ENCODE measurements around the gene SDSL. TPM values are rescaled to one million over a fixed set of nuclear protein-coding genes. Genes with fewer than 3 reads are reported as not detected.
A peak's percentile ranks its signal among the peaks of the same experiment; 100 is the strongest.

The SDSL gene
- total RNA-seq, 6 experiments from 2014 or later, result 25.5 to 85.7 (median 32.3) TPM

DNA sequence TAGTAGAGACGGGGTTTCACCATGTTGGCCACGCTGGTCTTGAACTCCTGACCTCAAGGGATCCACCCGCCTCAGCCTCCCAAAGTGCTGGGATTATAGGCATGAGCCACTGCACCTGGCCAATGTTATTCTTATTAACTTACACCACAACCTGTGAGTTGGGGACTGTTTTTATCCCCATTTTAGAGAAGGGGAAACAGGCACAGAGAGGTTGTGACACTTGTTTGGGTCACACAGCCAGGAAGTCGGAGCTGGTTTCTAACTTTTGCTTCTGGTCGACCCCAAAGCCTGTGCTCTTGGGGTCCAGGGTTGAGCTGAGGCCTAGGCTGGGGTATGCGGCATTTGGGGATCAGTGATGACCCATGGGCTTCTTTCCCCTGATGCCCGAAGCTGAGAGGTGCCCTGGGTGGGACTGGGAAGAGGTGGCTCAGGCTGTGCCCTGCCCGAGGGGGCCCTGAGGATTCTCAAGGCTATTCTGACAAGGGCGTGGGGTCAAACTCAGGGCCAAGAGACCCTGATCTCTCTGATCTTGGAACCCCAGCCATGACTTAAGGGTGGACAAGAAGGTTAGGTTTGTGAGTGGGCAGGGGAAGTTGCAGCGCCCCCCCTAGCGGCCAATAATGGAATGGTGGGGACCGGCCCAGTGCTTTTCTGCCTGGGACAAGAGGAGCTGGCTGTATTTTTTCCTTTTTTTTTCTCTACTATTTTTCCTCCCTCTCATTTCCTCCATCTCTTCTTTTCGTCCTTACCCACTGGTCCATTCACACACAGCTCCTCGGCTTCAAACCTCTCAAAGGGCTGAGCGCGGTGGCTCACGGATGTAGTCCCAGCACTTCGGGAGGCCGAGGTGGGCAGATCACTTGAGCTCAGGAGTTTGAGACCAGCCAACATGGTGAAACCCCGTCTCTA is 3.0 kb downstream of the SDSL start:
- intact Hi-C loops (cut with DNase I), result loop anchor here in 1 of 2 donors (5.0 kb wide), 1 partner anchor 113 kb away; no protein-coding TSS in a partner anchor
- H3K27ac ChIP-seq, result no peak overlapping the region
- TF ChIP-seq POLR2A (IDR thresholded peaks at IDR 0.05), result no peak
- TF ChIP-seq, protein P1, sequence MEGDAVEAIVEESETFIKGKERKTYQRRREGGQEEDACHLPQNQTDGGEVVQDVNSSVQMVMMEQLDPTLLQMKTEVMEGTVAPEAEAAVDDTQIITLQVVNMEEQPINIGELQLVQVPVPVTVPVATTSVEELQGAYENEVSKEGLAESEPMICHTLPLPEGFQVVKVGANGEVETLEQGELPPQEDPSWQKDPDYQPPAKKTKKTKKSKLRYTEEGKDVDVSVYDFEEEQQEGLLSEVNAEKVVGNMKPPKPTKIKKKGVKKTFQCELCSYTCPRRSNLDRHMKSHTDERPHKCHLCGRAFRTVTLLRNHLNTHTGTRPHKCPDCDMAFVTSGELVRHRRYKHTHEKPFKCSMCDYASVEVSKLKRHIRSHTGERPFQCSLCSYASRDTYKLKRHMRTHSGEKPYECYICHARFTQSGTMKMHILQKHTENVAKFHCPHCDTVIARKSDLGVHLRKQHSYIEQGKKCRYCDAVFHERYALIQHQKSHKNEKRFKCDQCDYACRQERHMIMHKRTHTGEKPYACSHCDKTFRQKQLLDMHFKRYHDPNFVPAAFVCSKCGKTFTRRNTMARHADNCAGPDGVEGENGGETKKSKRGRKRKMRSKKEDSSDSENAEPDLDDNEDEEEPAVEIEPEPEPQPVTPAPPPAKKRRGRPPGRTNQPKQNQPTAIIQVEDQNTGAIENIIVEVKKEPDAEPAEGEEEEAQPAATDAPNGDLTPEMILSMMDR (IDR thresholded peaks at IDR 0.05), result peak; percentile 66 to 96 (median 90)
- H3K4me1 ChIP-seq, result peaks cover 0 to 27% (median 8%) of the 10 kb centered on the region in 4 donors
- WGBS (ENCODE audit: insufficient coverage, low coverage, low lambda C conversion rate, missing lambda C conversion rate), result 53% methylated on average over 16 of the region's 20 CpGs
- H3K9me3 ChIP-seq, result no peaks in the 10 kb centered on the region
- H3K4me3 ChIP-seq, result no peak overlapping the region
- no peaks in the 10 kb centered on the region for H3K36me3 ChIP-seq
- ATAC-seq (peak; percentile 28 to 52 (median 39)), DNase-seq (peak in 1 of 3 donors; percentile 66)
- H3K27me3 ChIP-seq, result no peaks in the 10 kb centered on the region

DNA sequence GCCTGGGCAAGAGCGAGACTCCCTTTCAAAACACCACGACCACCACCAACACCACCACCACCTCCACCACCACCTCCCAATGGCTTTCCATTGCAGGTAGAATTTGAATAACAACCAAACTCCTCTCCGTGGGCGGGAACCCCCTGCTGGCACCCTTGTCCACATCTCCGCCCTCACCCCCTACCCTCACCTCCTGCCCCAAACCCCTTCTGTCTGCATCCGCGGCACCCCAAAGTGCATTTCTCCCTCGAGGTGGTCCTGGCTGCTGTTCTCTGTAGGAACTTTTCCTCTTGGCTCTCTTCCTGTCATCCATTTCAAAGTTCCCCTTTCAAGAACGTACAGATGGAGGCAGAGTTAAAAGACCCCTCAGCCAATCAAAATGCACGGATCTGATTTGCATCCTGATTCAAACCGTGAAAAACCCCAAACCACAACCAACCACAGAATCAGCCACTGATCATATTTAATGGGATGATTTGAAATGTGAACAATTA is 3.8 kb downstream of the SDSL start:
- H3K27me3 ChIP-seq, result no peaks in the 10 kb centered on the region
- DNase-seq (no peak), ATAC-seq (no peak)
- H3K9me3 ChIP-seq, result no peaks in the 10 kb centered on the region
- no peak for TF ChIP-seq POLR2A (IDR thresholded peaks at IDR 0.05)
- TF ChIP-seq, protein P1 (IDR thresholded peaks at IDR 0.05), result no peak
- WGBS (ENCODE audit: insufficient coverage, low coverage, low lambda C conversion rate, missing lambda C conversion rate), result 39% methylated on average over 11 of the region's 11 CpGs
- intact Hi-C loops (cut with DNase I), result loop anchor here in 1 of 2 donors (5.0 kb wide), 1 partner anchor 114 kb away; no protein-coding TSS in a partner anchor
- H3K4me1 ChIP-seq, result peaks cover 0 to 19% (median 4%) of the 10 kb centered on the region in 4 donors
- no peaks in the 10 kb centered on the region for H3K36me3 ChIP-seq
- H3K4me3 ChIP-seq, result no peak overlapping the region
- no peak overlapping the region for H3K27ac ChIP-seq

DNA sequence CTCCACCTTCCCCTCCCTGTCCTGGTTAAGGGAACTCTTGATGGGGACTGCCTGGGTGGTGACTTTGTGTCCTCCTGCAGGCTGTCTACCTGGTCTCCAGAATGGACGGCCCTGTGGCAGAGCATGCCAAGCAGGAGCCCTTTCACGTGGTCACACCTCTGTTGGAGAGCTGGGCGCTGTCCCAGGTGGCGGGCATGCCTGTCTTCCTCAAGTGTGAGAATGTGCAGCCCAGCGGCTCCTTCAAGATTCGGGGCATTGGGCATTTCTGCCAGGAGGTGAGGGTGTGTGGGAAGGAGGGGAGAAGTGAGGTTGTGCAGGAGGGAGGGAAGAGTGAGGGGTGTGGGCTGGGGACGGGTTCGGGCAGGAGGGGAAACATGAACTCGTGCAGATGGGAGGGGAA is 5.7 kb downstream of the SDSL start:
- Histone ChIP-seq H3K36me3 (no peaks in the 10 kb centered on the region), H3K27me3 (no peaks in the 10 kb centered on the region), H3K4me1 (peaks cover 0 to 8% (median 0%) of the 10 kb centered on the region in 4 donors), H3K9me3 (no peaks in the 10 kb centered on the region), H3K4me3 (no peak overlapping the region), H3K27ac (no peak overlapping the region)
- no peak for DNase-seq
- intact Hi-C loops (cut with DNase I), result loop anchor here in 1 of 2 donors (5.0 kb wide), 1 partner anchor 116 kb away; no protein-coding TSS in a partner anchor
- no peak for ATAC-seq
- TF ChIP-seq, protein P1 (IDR thresholded peaks at IDR 0.05), result no peak
- no peak for TF ChIP-seq POLR2A (IDR thresholded peaks at IDR 0.05)
- 78% methylated on average over 4 of the region's 9 CpGs for WGBS (ENCODE audit: insufficient coverage, low coverage, low lambda C conversion rate, missing lambda C conversion rate)

DNA sequence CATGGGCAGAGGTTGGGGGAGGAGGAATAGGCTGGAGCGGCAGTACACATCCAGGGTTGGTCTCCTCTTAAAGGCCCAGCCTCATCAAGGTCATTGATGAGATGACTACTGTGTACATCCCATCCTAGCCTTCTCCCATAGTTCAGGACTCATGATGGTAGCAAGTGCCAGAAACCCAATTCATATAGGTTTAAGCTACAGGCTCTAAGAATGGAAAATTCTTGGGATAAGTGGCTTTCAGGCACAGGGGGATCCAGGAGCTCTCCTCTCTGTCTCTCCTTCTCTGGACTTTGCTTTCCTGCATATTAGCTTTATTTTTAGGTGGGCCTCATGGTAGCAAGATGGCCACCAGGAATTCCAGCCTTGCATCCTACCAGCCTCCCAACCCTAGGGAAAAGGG is 6.3 kb downstream of the SDSL start:
- H3K4me3 ChIP-seq, result no peak overlapping the region
- ATAC-seq (no peak), DNase-seq (no peak)
- intact Hi-C loops (cut with DNase I), result loop anchor here in 1 of 2 donors (5.0 kb wide), 1 partner anchor 116 kb away; no protein-coding TSS in a partner anchor
- H3K27me3 ChIP-seq, result no peaks in the 10 kb centered on the region
- WGBS (ENCODE audit: insufficient coverage, low coverage, low lambda C conversion rate, missing lambda C conversion rate), result no CpG with 5 or more reads among the region's 1 CpG
- peaks cover 0 to 2% (median 0%) of the 10 kb centered on the region in 4 donors for H3K4me1 ChIP-seq
- H3K27ac ChIP-seq, result no peak overlapping the region
- no peak for TF ChIP-seq POLR2A (IDR thresholded peaks at IDR 0.05)
- TF ChIP-seq, protein P1 (IDR thresholded peaks at IDR 0.05), result no peak
- H3K36me3 ChIP-seq, result no peaks in the 10 kb centered on the region
- no peaks in the 10 kb centered on the region for H3K9me3 ChIP-seq
